BJ (cell line): Measurements from ENCODE around the gene SLC22A6. TPM values are rescaled to one million over a fixed set of nuclear protein-coding genes. Genes with fewer than 3 reads are reported as not detected.

Source experiments
- CTCF ChIA-PET: fragments of 350-600 bp; formaldehyde crosslinking; extraction: SDS; loops from one replicate; lab custom pipeline; 2021; ENCODE audit warnings: antibody characterized with exemption, inconsistent platforms; lab: Yijun Ruan, JAX
- POLR2A ChIA-PET: fragments of 300-600 bp; sonication (Branson Sonifier 250); formaldehyde crosslinking; extraction: SDS; loops from one replicate; lab custom pipeline; 2021; ENCODE audit warnings: antibody characterized with exemption; lab: Charles Lee
- DNase-seq: peaks from one replicate; pipeline ENCODE4 v3.0.0-alpha.2; 2011; ENCODE audit warnings: low read depth
- H3K27me3 ChIP-seq: 2 replicates; pipeline ENCODE4 v1.6.0; 2011; ENCODE audit warnings: low read length; ENCODE audit not compliant: control insufficient read depth, insufficient read depth
- H3K36me3 ChIP-seq: 2 replicates; pipeline ENCODE4 v1.5.1; 2011; ENCODE audit warnings: low read length; ENCODE audit not compliant: control insufficient read depth, insufficient read depth
- H3K4me3 ChIP-seq: 2 replicates; pipeline ENCODE4 v1.5.1; 2011; ENCODE audit warnings: low read depth, mild to moderate bottlenecking, control low read depth, low read length
- CTCF ChIP-seq: IDR thresholded peaks from 2 replicates; pipeline ENCODE4 v1.5.1; 2011; ENCODE audit warnings: low read depth, mild to moderate bottlenecking, control low read depth, inconsistent platforms, low read length, moderate library complexity; ENCODE audit not compliant: insufficient read depth
- polyA plus RNA-seq: library from polyadenylated mRNA; depleted of rRNA; stranded (reverse); fragments of >200 nt; gene quantifications from 2 replicates; pipeline ENCODE4 v1.2.3, GENCODE V29; 2011; rRNA removed
- small RNA-seq: library from RNA; depleted of rRNA; stranded (forward); fragments of <200 nt; gene quantifications from one replicate; pipeline ENCODE3, GENCODE V24; 2012; ENCODE audit warnings: low replicate concordance, low read depth; ENCODE audit not compliant: insufficient read length

SLC22A6 gene
- polyA plus RNA-seq, 1 experiment: not detected

- no peak for TF ChIP-seq CTCF
- Histone ChIP-seq H3K4me3 (no peak overlapping the region), H3K36me3 (no peaks in the 10 kb centered on the region), H3K27me3 (peaks cover 17% of the 10 kb centered on the region)
- CTCF ChIA-PET: interaction anchor here (2.5 kb wide), 1 partner anchor 21 kb away, joined by 9 read pairs; no protein-coding TSS in a partner anchor
- DNase-seq: no peak
- POLR2A ChIA-PET: no interaction called here
Observed at GRCh38 chr11:62926680-62927455, 57.9 kb downstream of the SLC22A6 start.

Small RNA genes lying within 50 kb of the gene (small RNA-seq; reads per million reads assigned to genes)
- gene RN7SL259P: not detected

Other genes with a start within 250 kb of the SLC22A6 start
- gene ZBTB3, start 230.8 kb downstream of the SLC22A6 start, polyA plus RNA-seq: 3.5 and 3.8 TPM in 2 replicates
- gene POLR2G, start 223.4 kb downstream of the SLC22A6 start, polyA plus RNA-seq: 151 and 208 TPM in 2 replicates
- gene TAF6L, start 213.6 kb downstream of the SLC22A6 start, polyA plus RNA-seq: 9.1 and 17.0 TPM in 2 replicates
- 76.2 and 97.1 TPM in 2 replicates for gene TMEM179B, start 197.6 kb downstream of the SLC22A6 start, polyA plus RNA-seq
- 13.6 and 15.7 TPM in 2 replicates for gene TMEM223, start 193.0 kb downstream of the SLC22A6 start, polyA plus RNA-seq
- gene NXF1, start 179.5 kb downstream of the SLC22A6 start, polyA plus RNA-seq: 37.8 and 51.0 TPM in 2 replicates
- 61.5 and 76.6 TPM in 2 replicates for gene STX5, start 152.9 kb downstream of the SLC22A6 start, polyA plus RNA-seq
- not detected in 2 replicates for gene TEX54, start 152.1 kb downstream of the SLC22A6 start, polyA plus RNA-seq
- gene WDR74, start 145.4 kb downstream of the SLC22A6 start, polyA plus RNA-seq: 24.4 and 37.9 TPM in 2 replicates
- gene SLC3A2, start 104.1 kb downstream of the SLC22A6 start, polyA plus RNA-seq: 394 and 535 TPM in 2 replicates
- not detected in 2 replicates for gene CHRM1, start 63.6 kb downstream of the SLC22A6 start, polyA plus RNA-seq
- not detected in 2 replicates for gene SLC22A8, start 30.9 kb upstream of the SLC22A6 start, polyA plus RNA-seq
- gene SLC22A24, start 159.3 kb upstream of the SLC22A6 start, polyA plus RNA-seq: not detected in 2 replicates